Neural progenitor cell (in vitro differentiated cells): ENCODE results near the gene BCL6B.

Source experiments
- EZH2phosphoT487 ChIP-seq: fragments of 200-600 bp; sonication (generic); IDR thresholded peaks from 2 replicates; pipeline ENCODE4 v1.6.1; 2017; ENCODE audit warnings: antibody characterized with exemption
- TF ChIP-seq, protein P1 (sequence below): fragments of 200-600 bp; sonication (generic); IDR thresholded peaks from 2 replicates; pipeline ENCODE4 v1.5.1; 2017; ENCODE audit warnings: antibody characterized with exemption, mild to moderate bottlenecking

DNA sequence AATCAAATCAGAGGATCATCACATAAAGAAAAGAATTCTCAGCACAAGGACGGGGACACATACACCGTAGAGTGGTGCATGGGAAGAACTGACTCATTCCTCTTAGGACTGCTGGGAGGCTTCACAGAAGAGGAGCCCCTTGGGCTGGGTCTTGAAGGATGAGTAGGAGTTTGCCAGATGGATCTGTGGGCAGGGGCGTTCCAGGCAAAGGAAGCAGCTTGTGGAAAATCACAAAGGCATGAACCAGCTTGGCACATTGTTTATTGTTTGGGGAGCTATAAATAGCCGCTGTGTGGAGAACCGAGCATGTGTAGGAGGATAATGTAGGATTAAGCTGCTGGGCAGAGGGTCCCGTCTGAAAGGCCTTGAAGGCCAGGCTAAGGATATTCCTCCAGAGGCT lies 26.1 kb downstream of the BCL6B start:
- TF ChIP-seq, protein P1, sequence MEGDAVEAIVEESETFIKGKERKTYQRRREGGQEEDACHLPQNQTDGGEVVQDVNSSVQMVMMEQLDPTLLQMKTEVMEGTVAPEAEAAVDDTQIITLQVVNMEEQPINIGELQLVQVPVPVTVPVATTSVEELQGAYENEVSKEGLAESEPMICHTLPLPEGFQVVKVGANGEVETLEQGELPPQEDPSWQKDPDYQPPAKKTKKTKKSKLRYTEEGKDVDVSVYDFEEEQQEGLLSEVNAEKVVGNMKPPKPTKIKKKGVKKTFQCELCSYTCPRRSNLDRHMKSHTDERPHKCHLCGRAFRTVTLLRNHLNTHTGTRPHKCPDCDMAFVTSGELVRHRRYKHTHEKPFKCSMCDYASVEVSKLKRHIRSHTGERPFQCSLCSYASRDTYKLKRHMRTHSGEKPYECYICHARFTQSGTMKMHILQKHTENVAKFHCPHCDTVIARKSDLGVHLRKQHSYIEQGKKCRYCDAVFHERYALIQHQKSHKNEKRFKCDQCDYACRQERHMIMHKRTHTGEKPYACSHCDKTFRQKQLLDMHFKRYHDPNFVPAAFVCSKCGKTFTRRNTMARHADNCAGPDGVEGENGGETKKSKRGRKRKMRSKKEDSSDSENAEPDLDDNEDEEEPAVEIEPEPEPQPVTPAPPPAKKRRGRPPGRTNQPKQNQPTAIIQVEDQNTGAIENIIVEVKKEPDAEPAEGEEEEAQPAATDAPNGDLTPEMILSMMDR = no peak
- no peak for TF ChIP-seq EZH2phosphoT487
